Endothelial cell of umbilical vein (primary cell): ENCODE measurements around the gene FAM81A. TPM values are rescaled to one million over a fixed set of nuclear protein-coding genes. Genes with fewer than 3 reads are reported as not detected.

ENCODE experiments used
- BruUV-seq: library from RNA; stranded (reverse); fragments of 400-500 nt; replicated peaks from 2 replicates; lab custom pipeline; 2021; lab: Mats Ljungman, UMichigan
- CTCF ChIA-PET: fragments of 300-600, 350-600 bp; sonication (Branson Sonifier 250); formaldehyde crosslinking; loops from one replicate; lab custom pipeline; 2021; ENCODE audit warnings: antibody characterized with exemption, inconsistent platforms; lab: Charles Lee
- POLR2A ChIA-PET: fragments of 300-600, 350-600 bp; sonication (Branson Sonifier 250); formaldehyde crosslinking; loops from one replicate; lab custom pipeline; 2021; ENCODE audit warnings: antibody characterized with exemption, inconsistent platforms; lab: Charles Lee
- DNase-seq: peaks from one replicate; pipeline ENCODE4 v3.0.0-alpha.2; 2011; ENCODE audit warnings: low read depth, low spot score
- FAIRE-seq: peaks from 2 replicates; lab custom pipeline; 2011; peaks lifted over from hg19 to GRCh38; lab: Jason Lieb, UNC
- H2AFZ ChIP-seq: 2 replicates; pipeline ENCODE4 v1.6.0; 2012; ENCODE audit warnings: low read depth, low read length, control low read depth, inconsistent platforms
- H3K27ac ChIP-seq: 2 replicates; pipeline ENCODE4 v1.5.1; 2011; ENCODE audit warnings: low read depth, mild to moderate bottlenecking, control low read depth, low read length, moderate library complexity; ENCODE audit not compliant: insufficient read depth
- H3K27me3 ChIP-seq, 2 experiments: 2 replicates each; pipeline versions ENCODE4 v1.6.0 to v1.6.1; 2011; ENCODE audit warnings: low read length in 2 of 2, mixed read lengths in 1 of 2; ENCODE audit not compliant: control insufficient read depth in 2 of 2, insufficient read depth in 2 of 2
- H3K36me3 ChIP-seq, 2 experiments: 2 replicates in 1 of 2; 3 replicates in 1 of 2; pipeline ENCODE4 v1.5.1; 2011; ENCODE audit warnings: low read length in 2 of 2, mild to moderate bottlenecking in 1 of 2, moderate library complexity in 1 of 2; ENCODE audit not compliant: control insufficient read depth in 2 of 2, insufficient read depth in 2 of 2; ENCODE audit errors: extremely low read depth in 1 of 2
- H3K4me1 ChIP-seq: 3 replicates; pipeline ENCODE4 v1.5.1; 2011; ENCODE audit warnings: mild to moderate bottlenecking, low read length; ENCODE audit not compliant: control insufficient read depth, insufficient read depth; ENCODE audit errors: extremely low read depth
- H3K4me2 ChIP-seq: 2 replicates; pipeline ENCODE4 v1.6.1; 2011; ENCODE audit warnings: low read length, control low read depth, mixed read lengths; ENCODE audit not compliant: insufficient read depth
- H3K4me3 ChIP-seq, 3 experiments: fragments of 200-600 bp in 1 of 3; sonication (generic), shearing (Covaris generic) in 1 of 3; replicated peaks in 1 of 3; 2 replicates each; pipeline ENCODE4 v1.5.1; 2011 to 2016; ENCODE audit warnings: control low read depth in 3 of 3, low read length in 3 of 3, mild to moderate bottlenecking in 2 of 3, inconsistent platforms in 1 of 3, low read depth in 1 of 3, moderate library complexity in 1 of 3; ENCODE audit not compliant: insufficient read depth in 1 of 3
- H3K79me2 ChIP-seq: 2 replicates; pipeline ENCODE4 v1.6.0; 2012; ENCODE audit warnings: low read length, inconsistent platforms; ENCODE audit not compliant: control insufficient read depth, insufficient read depth
- H3K9ac ChIP-seq: replicated peaks from 2 replicates; pipeline ENCODE3; 2011; ENCODE audit warnings: low read length, control low read depth; ENCODE audit not compliant: insufficient read depth; ENCODE audit errors: extremely low read depth
- H3K9me1 ChIP-seq: replicated peaks from 3 replicates; pipeline ENCODE4 v1.6.0; 2011; ENCODE audit warnings: mild to moderate bottlenecking, low read length; ENCODE audit not compliant: control insufficient read depth, insufficient read depth; ENCODE audit errors: extremely low read depth
- H3K9me3 ChIP-seq: replicated peaks from 2 replicates; pipeline ENCODE4 v1.5.1; 2012; ENCODE audit warnings: low read length, inconsistent platforms; ENCODE audit not compliant: control insufficient read depth, insufficient read depth
- H4K20me1 ChIP-seq: replicated peaks from 2 replicates; pipeline ENCODE3; 2011; ENCODE audit warnings: mild to moderate bottlenecking, low read length; ENCODE audit not compliant: control insufficient read depth, insufficient read depth; ENCODE audit errors: extremely low read depth
- EZH2 ChIP-seq: IDR thresholded peaks from 2 replicates; pipeline ENCODE4 v1.6.1; 2012; ENCODE audit warnings: borderline replicate concordance, low read depth, mild to moderate bottlenecking, moderate library complexity, low read length, inconsistent platforms; ENCODE audit not compliant: severe bottlenecking
- FOS ChIP-seq: IDR thresholded peaks from 2 replicates; pipeline ENCODE4 v1.6.1; 2011; ENCODE audit warnings: mild to moderate bottlenecking, low read length, moderate library complexity, borderline replicate concordance; ENCODE audit not compliant: insufficient read depth
- GATA2 ChIP-seq: IDR thresholded peaks from 2 replicates; pipeline ENCODE4 v1.7.0; 2011; ENCODE audit warnings: low read depth, mild to moderate bottlenecking, moderate library complexity, mixed read lengths, low read length; ENCODE audit not compliant: insufficient read length, insufficient read depth
- JUN ChIP-seq: IDR thresholded peaks from 2 replicates; pipeline ENCODE4 v1.6.1; 2011; ENCODE audit warnings: borderline replicate concordance, low read depth; ENCODE audit not compliant: insufficient read length, insufficient read depth
- MAX ChIP-seq: IDR thresholded peaks from 2 replicates; pipeline ENCODE4 v1.6.1; 2011; ENCODE audit not compliant: insufficient read depth, insufficient read length
- MYC ChIP-seq: IDR thresholded peaks from one replicate; pipeline ENCODE4 v1.6.1; 2011; ENCODE audit warnings: mild to moderate bottlenecking, low read depth, low read length
- POLR2A ChIP-seq: IDR thresholded peaks from 2 replicates; pipeline ENCODE4 v1.6.1; 2012; ENCODE audit warnings: low read depth, mild to moderate bottlenecking, control low read depth, low read length
- POLR2AphosphoS5 ChIP-seq: IDR thresholded peaks from 2 replicates; pipeline ENCODE4 v1.6.1; 2012; ENCODE audit warnings: low read depth, mild to moderate bottlenecking, control low read depth, low read length, moderate library complexity; ENCODE audit not compliant: insufficient read depth
- dilution Hi-C: fragments of 300-500 bp; cut with MboI; formaldehyde crosslinking; loops from one replicate; pipeline ENCODE4 v1.15.0; 2019; ENCODE audit warnings: low sequenced_read_pairs; ENCODE audit not compliant: extremely low pct_ligation_motif_present
- intact Hi-C: fragments of 100-400 bp; cut with micrococcal nuclease; formaldehyde crosslinking; loops from one replicate; pipeline ENCODE4 v1.10.0; 2022
- polyA plus RNA-seq, 4 experiments: library from polyadenylated mRNA; depleted of rRNA in 3 of 4; stranded (reverse) in 3 of 4; unstranded in 1 of 4; fragments of >200 nt; gene quantifications; 2 replicates each; pipeline versions ENCODE4 v1.2.1 to v1.2.3, GENCODE V29; 2011 to 2012; ENCODE audit warnings: missing spikeins in 1 of 4
- total RNA-seq: library from RNA; stranded (reverse); gene quantifications from 2 replicates; pipeline ENCODE4 v1.2.3, GENCODE V29; 2021
- TF ChIP-seq, protein P1 (sequence below), 2 donors: IDR thresholded peaks; 1 replicate in 1 of 2; 2 replicates in 1 of 2; pipeline ENCODE4 v1.5.1; 2011; ENCODE audit warnings: low read length in 2 of 2, mild to moderate bottlenecking in 2 of 2, moderate library complexity in 2 of 2, control low read depth in 1 of 2, inconsistent platforms in 1 of 2, low read depth in 1 of 2; ENCODE audit not compliant: insufficient read depth in 1 of 2; ENCODE audit errors: extremely low read depth in 1 of 2

The FAM81A gene
- total and polyA plus RNA-seq, 2 donors (not counting 3 experiments of a cell fraction or from before 2014, with no cell fraction given) = 0.28 to 1.2 TPM

DNA sequence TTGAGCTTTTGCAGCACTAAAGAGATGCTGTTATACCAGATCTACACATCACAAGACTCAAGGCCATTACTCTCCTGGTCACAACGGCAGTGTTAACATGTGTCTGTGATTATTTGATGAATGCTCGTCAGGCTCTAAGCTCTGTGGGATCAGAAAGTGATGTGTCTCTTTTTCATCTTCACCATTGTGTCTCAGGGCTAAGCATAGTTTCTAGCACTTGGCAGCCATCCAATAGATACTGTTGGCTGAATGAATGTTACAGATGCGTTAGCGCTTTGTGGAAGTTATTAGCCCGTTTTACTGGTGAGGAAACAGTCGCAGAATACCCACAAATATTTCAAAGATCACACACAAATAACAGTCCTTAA, 1.2 kb upstream of the FAM81A start:
- no peaks in the 10 kb centered on the region for H3K79me2 ChIP-seq
- H3K4me2 ChIP-seq = no peak overlapping the region
- H3K36me3 ChIP-seq = no peaks in the 10 kb centered on the region
- no peaks in the 10 kb centered on the region for H4K20me1 ChIP-seq
- no peaks in the 10 kb centered on the region for H3K9me1 ChIP-seq
- DNase-seq (peak; percentile 24), FAIRE-seq (peak; percentile 53)
- dilution Hi-C loops = no loop called here
- no peaks in the 10 kb centered on the region for H3K9me3 ChIP-seq
- H2AFZ ChIP-seq = no peak overlapping the region
- H3K9ac ChIP-seq = no peak overlapping the region
- POLR2A ChIA-PET = no interaction called here
- no peak overlapping the region for H3K27ac ChIP-seq
- CTCF ChIA-PET = no interaction called here
- H3K4me3 ChIP-seq = no peak overlapping the region
- BruUV-seq = no TSS peak
- intact Hi-C loops = no loop called here
- H3K27me3 ChIP-seq = peaks cover 32 to 34% of the 10 kb centered on the region in 2 experiments
- peaks cover 10% of the 10 kb centered on the region for H3K4me1 ChIP-seq
- TF ChIP-seq MYC (no peak), GATA2 (no peak), JUN (no peak), FOS (no peak), POLR2A (no peak), EZH2 (no peak), POLR2AphosphoS5 (no peak), MAX (no peak)
- TF ChIP-seq, protein P1, sequence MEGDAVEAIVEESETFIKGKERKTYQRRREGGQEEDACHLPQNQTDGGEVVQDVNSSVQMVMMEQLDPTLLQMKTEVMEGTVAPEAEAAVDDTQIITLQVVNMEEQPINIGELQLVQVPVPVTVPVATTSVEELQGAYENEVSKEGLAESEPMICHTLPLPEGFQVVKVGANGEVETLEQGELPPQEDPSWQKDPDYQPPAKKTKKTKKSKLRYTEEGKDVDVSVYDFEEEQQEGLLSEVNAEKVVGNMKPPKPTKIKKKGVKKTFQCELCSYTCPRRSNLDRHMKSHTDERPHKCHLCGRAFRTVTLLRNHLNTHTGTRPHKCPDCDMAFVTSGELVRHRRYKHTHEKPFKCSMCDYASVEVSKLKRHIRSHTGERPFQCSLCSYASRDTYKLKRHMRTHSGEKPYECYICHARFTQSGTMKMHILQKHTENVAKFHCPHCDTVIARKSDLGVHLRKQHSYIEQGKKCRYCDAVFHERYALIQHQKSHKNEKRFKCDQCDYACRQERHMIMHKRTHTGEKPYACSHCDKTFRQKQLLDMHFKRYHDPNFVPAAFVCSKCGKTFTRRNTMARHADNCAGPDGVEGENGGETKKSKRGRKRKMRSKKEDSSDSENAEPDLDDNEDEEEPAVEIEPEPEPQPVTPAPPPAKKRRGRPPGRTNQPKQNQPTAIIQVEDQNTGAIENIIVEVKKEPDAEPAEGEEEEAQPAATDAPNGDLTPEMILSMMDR (IDR thresholded peaks at IDR 0.05; ENCODE audit: extremely low read depth in 1 of 2, insufficient read depth in 1 of 2, low read depth in 1 of 2, low read length in 2 of 2) = no peak
